Body of pancreas (tissue), 4 donors: ENCODE measurements around the gene ERBB3.

Source experiments
- POLR2A ChIP-seq, 3 donors: fragments of 450-650 bp; IDR thresholded peaks; one replicate each; pipeline ENCODE4 v1.6.1; 2016; ENCODE audit warnings: antibody characterized with exemption in 3 of 3, mild to moderate bottlenecking in 2 of 3
- TF ChIP-seq, protein P1 (sequence below), 7 experiments: fragments of 450-650 bp in 4 of 7; fragments of 200-600 bp in 3 of 7; sonication (generic) in 3 of 7; IDR thresholded peaks; one replicate each; pipeline ENCODE4 v1.5.1; 2016 to 2019; ENCODE audit warnings: antibody characterized with exemption in 7 of 7

DNA sequence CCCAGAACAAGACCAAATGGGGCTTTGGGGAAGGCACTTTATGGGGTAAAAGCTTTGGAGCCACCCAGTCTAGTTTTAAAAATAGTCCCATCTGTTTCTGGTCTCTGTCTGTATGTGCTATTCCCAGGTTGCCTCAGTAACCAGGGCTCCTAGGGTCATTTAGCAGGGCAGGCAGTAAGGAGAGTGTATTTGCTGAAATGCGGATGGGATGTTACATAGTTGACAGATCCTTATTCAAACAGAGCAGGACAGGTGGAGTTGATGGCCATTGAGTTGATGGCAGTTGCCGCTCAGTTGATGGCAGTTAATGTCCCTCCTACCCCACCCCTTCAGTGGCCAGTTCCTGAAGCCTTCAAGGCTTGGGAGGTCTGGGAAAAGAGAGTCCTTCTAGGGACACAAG lies 42.7 kb downstream of the ERBB3 start:
- no peak for TF ChIP-seq POLR2A (IDR thresholded peaks at IDR 0.05)
- TF ChIP-seq, protein P1, sequence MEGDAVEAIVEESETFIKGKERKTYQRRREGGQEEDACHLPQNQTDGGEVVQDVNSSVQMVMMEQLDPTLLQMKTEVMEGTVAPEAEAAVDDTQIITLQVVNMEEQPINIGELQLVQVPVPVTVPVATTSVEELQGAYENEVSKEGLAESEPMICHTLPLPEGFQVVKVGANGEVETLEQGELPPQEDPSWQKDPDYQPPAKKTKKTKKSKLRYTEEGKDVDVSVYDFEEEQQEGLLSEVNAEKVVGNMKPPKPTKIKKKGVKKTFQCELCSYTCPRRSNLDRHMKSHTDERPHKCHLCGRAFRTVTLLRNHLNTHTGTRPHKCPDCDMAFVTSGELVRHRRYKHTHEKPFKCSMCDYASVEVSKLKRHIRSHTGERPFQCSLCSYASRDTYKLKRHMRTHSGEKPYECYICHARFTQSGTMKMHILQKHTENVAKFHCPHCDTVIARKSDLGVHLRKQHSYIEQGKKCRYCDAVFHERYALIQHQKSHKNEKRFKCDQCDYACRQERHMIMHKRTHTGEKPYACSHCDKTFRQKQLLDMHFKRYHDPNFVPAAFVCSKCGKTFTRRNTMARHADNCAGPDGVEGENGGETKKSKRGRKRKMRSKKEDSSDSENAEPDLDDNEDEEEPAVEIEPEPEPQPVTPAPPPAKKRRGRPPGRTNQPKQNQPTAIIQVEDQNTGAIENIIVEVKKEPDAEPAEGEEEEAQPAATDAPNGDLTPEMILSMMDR (IDR thresholded peaks at IDR 0.05): no peak
